Measurements from ENCODE around the gene BIN2.
A peak's percentile ranks its signal among the peaks of the same experiment; 100 is the strongest.

Gene BIN2

GRCh38 chr12:51242876-51243275 lies 81.1 kb downstream of the BIN2 start:
- H3K27ac ChIP-seq (ENCODE audit: low read depth, low read length) = no peak overlapping the region
- H3K4me1 ChIP-seq (ENCODE audit: control insufficient read depth in 1 of 2, insufficient read depth in 2 of 2, low read length in 2 of 2) = peaks cover 34 to 38% of the 10 kb centered on the region in 2 donors
- peaks cover 41 to 51% of the 10 kb centered on the region in 2 donors for H3K36me3 ChIP-seq (ENCODE audit: control insufficient read depth in 1 of 2, insufficient read depth in 2 of 2, low read length in 2 of 2)
- H3K27me3 ChIP-seq (ENCODE audit: control insufficient read depth in 1 of 2, insufficient read depth in 2 of 2, low read length in 2 of 2) = no peaks in the 10 kb centered on the region
- no peak overlapping the region for H3K4me3 ChIP-seq (ENCODE audit: low read depth in 1 of 2, low read length in 2 of 2)
- H3K9me3 ChIP-seq (ENCODE audit: control insufficient read depth in 1 of 2, low read length in 2 of 2) = no peaks in the 10 kb centered on the region
- no peak overlapping the region for H3K9ac ChIP-seq (ENCODE audit: low read depth in 1 of 2, low read length in 2 of 2)

- no peaks in the 10 kb centered on the region for H3K9me3 ChIP-seq (ENCODE audit: control insufficient read depth in 1 of 2, low read length in 2 of 2)
- H3K9ac ChIP-seq (ENCODE audit: low read depth in 1 of 2, low read length in 2 of 2) = no peak overlapping the region
- H3K36me3 ChIP-seq (ENCODE audit: control insufficient read depth in 1 of 2, insufficient read depth in 2 of 2, low read length in 2 of 2) = peaks cover 41 to 51% of the 10 kb centered on the region in 2 donors
- no peaks in the 10 kb centered on the region for H3K27me3 ChIP-seq (ENCODE audit: control insufficient read depth in 1 of 2, insufficient read depth in 2 of 2, low read length in 2 of 2)
- H3K27ac ChIP-seq (ENCODE audit: low read depth, low read length) = no peak overlapping the region
- peaks cover 28 to 33% of the 10 kb centered on the region in 2 donors for H3K4me1 ChIP-seq (ENCODE audit: control insufficient read depth in 1 of 2, insufficient read depth in 2 of 2, low read length in 2 of 2)
- no peak overlapping the region for H3K4me3 ChIP-seq (ENCODE audit: low read depth in 1 of 2, low read length in 2 of 2)
Measured at GRCh38 chr12:51242120-51242519, 81.9 kb downstream of the BIN2 start.

- Histone ChIP-seq H3K4me3 (ENCODE audit: low read depth in 1 of 2, low read length in 2 of 2) (no peak overlapping the region), H3K27me3 (ENCODE audit: control insufficient read depth in 1 of 2, insufficient read depth in 2 of 2, low read length in 2 of 2) (no peaks in the 10 kb centered on the region), H3K4me1 (ENCODE audit: control insufficient read depth in 1 of 2, insufficient read depth in 2 of 2, low read length in 2 of 2) (peaks cover 17 to 22% of the 10 kb centered on the region in 2 donors), H3K9me3 (ENCODE audit: control insufficient read depth in 1 of 2, low read length in 2 of 2) (no peaks in the 10 kb centered on the region), H3K36me3 (ENCODE audit: control insufficient read depth in 1 of 2, insufficient read depth in 2 of 2, low read length in 2 of 2) (peaks cover 38 to 51% of the 10 kb centered on the region in 2 donors), H3K27ac (ENCODE audit: low read depth, low read length) (no peak overlapping the region), H3K9ac (ENCODE audit: low read depth in 1 of 2, low read length in 2 of 2) (peak overlapping the region in 1 of 2 donors; percentile 100)
Measured at GRCh38 chr12:51240971-51241370, 83.0 kb downstream of the BIN2 start.

- H3K9ac ChIP-seq (ENCODE audit: low read depth in 1 of 2, low read length in 2 of 2) = peak within 1 kb of the TSS; percentile 100
- peak within 1 kb of the TSS; percentile 100 for H3K27ac ChIP-seq (ENCODE audit: low read depth, low read length)
- H3K4me3 ChIP-seq (ENCODE audit: low read depth in 1 of 2, low read length in 2 of 2) = peak within 1 kb of the TSS; percentile 92 to 100
- H3K36me3 ChIP-seq (ENCODE audit: control insufficient read depth in 1 of 2, insufficient read depth in 2 of 2, low read length in 2 of 2) = peaks cover 26 to 35% of the 10 kb centered on the region in 2 donors
- no peaks in the 10 kb centered on the region for H3K27me3 ChIP-seq (ENCODE audit: control insufficient read depth in 1 of 2, insufficient read depth in 2 of 2, low read length in 2 of 2)
- H3K9me3 ChIP-seq (ENCODE audit: control insufficient read depth in 1 of 2, low read length in 2 of 2) = no peaks in the 10 kb centered on the region
- H3K4me1 ChIP-seq (ENCODE audit: control insufficient read depth in 1 of 2, insufficient read depth in 2 of 2, low read length in 2 of 2) = peaks cover 14 to 21% of the 10 kb centered on the region in 2 donors
Measured at GRCh38 chr12:51238510-51239334, 85.3 kb downstream of the BIN2 start, which contains the start of gene DAZAP2. TSS of gene DAZAP2 (plus strand) at chr12:51238826. CDS start at chr12:51238908, 82 bp downstream.

- Histone ChIP-seq H3K4me3 (ENCODE audit: low read depth in 1 of 2, low read length in 2 of 2) (peak overlapping the region; percentile 80 to 100), H3K27me3 (ENCODE audit: control insufficient read depth in 1 of 2, insufficient read depth in 2 of 2, low read length in 2 of 2) (no peaks in the 10 kb centered on the region), H3K9me3 (ENCODE audit: control insufficient read depth in 1 of 2, low read length in 2 of 2) (no peaks in the 10 kb centered on the region), H3K9ac (ENCODE audit: low read depth in 1 of 2, low read length in 2 of 2) (peak overlapping the region; percentile 78 to 100), H3K4me1 (ENCODE audit: control insufficient read depth in 1 of 2, insufficient read depth in 2 of 2, low read length in 2 of 2) (peaks cover 14 to 21% of the 10 kb centered on the region in 2 donors), H3K27ac (ENCODE audit: low read depth, low read length) (peak overlapping the region; percentile 100), H3K36me3 (ENCODE audit: control insufficient read depth in 1 of 2, insufficient read depth in 2 of 2, low read length in 2 of 2) (peaks cover 25 to 29% of the 10 kb centered on the region in 2 donors)
Measured at GRCh38 chr12:51238037-51238509, 85.9 kb downstream of the BIN2 start.

- no peak overlapping the region for H3K4me3 ChIP-seq (ENCODE audit: low read depth in 1 of 2, low read length in 2 of 2)
- no peaks in the 10 kb centered on the region for H3K9me3 ChIP-seq (ENCODE audit: control insufficient read depth in 1 of 2, low read length in 2 of 2)
- no peak overlapping the region for H3K9ac ChIP-seq (ENCODE audit: low read depth in 1 of 2, low read length in 2 of 2)
- H3K4me1 ChIP-seq (ENCODE audit: control insufficient read depth in 1 of 2, insufficient read depth in 2 of 2, low read length in 2 of 2) = peaks cover 0 to 7% of the 10 kb centered on the region in 2 donors
- H3K27me3 ChIP-seq (ENCODE audit: control insufficient read depth in 1 of 2, insufficient read depth in 2 of 2, low read length in 2 of 2) = no peaks in the 10 kb centered on the region
- no peaks in the 10 kb centered on the region for H3K36me3 ChIP-seq (ENCODE audit: control insufficient read depth in 1 of 2, insufficient read depth in 2 of 2, low read length in 2 of 2)
- H3K27ac ChIP-seq (ENCODE audit: low read depth, low read length) = no peak overlapping the region
Measured at GRCh38 chr12:51234530-51234929, 89.4 kb downstream of the BIN2 start.

GRCh38 chr12:51232642-51233041 lies 91.3 kb downstream of the BIN2 start:
- Histone ChIP-seq H3K4me1 (ENCODE audit: control insufficient read depth in 1 of 2, insufficient read depth in 2 of 2, low read length in 2 of 2) (no peaks in the 10 kb centered on the region), H3K9me3 (ENCODE audit: control insufficient read depth in 1 of 2, low read length in 2 of 2) (no peaks in the 10 kb centered on the region), H3K27me3 (ENCODE audit: control insufficient read depth in 1 of 2, insufficient read depth in 2 of 2, low read length in 2 of 2) (no peaks in the 10 kb centered on the region), H3K9ac (ENCODE audit: low read depth in 1 of 2, low read length in 2 of 2) (no peak overlapping the region), H3K27ac (ENCODE audit: low read depth, low read length) (no peak overlapping the region), H3K4me3 (ENCODE audit: low read depth in 1 of 2, low read length in 2 of 2) (no peak overlapping the region), H3K36me3 (ENCODE audit: control insufficient read depth in 1 of 2, insufficient read depth in 2 of 2, low read length in 2 of 2) (no peaks in the 10 kb centered on the region)
